GM18508 (cell line): Measurements from ENCODE around the gene TBC1D1.

ENCODE experiments used
- ATAC-seq: cut with Tn5 transposase; IDR thresholded peaks from one replicate; pipeline ENCODE4 v1.9.1; 2021; ENCODE audit warnings: moderate number of reproducible peaks; ENCODE audit not compliant: insufficient read depth, unreplicated experiment

The TBC1D1 gene

GRCh38 chr4:38136604-38137003, 245.7 kb downstream of the TBC1D1 start:
- ATAC-seq, result no peak

- ATAC-seq, result no peak
Measured at GRCh38 chr4:38137080-38137479, 246.2 kb downstream of the TBC1D1 start.

- ATAC-seq, result no peak
Measured at GRCh38 chr4:38138363-38138762, 247.5 kb downstream of the TBC1D1 start.

- ATAC-seq, result no peak
Measured at GRCh38 chr4:38139187-38139586, 248.3 kb downstream of the TBC1D1 start.

GRCh38 chr4:38140643-38141203, 249.8 kb downstream of the TBC1D1 start:
- ATAC-seq, result no peak

- ATAC-seq, result no peak
Measured at GRCh38 chr4:38141808-38142500, 251.1 kb downstream of the TBC1D1 start.

- ATAC-seq, result no peak
Measured at GRCh38 chr4:38144031-38144430, 253.1 kb downstream of the TBC1D1 start.

- no peak for ATAC-seq
Measured at GRCh38 chr4:38145033-38145678, 254.3 kb downstream of the TBC1D1 start.

GRCh38 chr4:38145741-38146140, 254.9 kb downstream of the TBC1D1 start:
- no peak for ATAC-seq

GRCh38 chr4:38146383-38146782, 255.5 kb downstream of the TBC1D1 start:
- no peak for ATAC-seq

GRCh38 chr4:38149472-38149996, 258.6 kb downstream of the TBC1D1 start:
- ATAC-seq, result no peak

GRCh38 chr4:38149997-38150671, 259.2 kb downstream of the TBC1D1 start:
- ATAC-seq, result no peak

- no peak for ATAC-seq
Measured at GRCh38 chr4:38150766-38151165, 259.9 kb downstream of the TBC1D1 start.

- no peak for ATAC-seq
Measured at GRCh38 chr4:38151873-38152272, 261.0 kb downstream of the TBC1D1 start.

- no peak for ATAC-seq
Measured at GRCh38 chr4:38152305-38152704, 261.4 kb downstream of the TBC1D1 start.

- no peak for ATAC-seq
Measured at GRCh38 chr4:38152721-38153386, 262.0 kb downstream of the TBC1D1 start.

GRCh38 chr4:38153387-38153760, 262.5 kb downstream of the TBC1D1 start:
- ATAC-seq, result no peak

- ATAC-seq, result no peak
Measured at GRCh38 chr4:38154252-38154651, 263.4 kb downstream of the TBC1D1 start.

GRCh38 chr4:38154681-38155588, 264.1 kb downstream of the TBC1D1 start:
- no peak for ATAC-seq
